ENCODE results near the gene PRXL2B.
"Not testable (repeated sequence)": the region's sequence is repeated elsewhere in the genome, so short reads cannot be mapped to it uniquely, and the experiment has no call there.

The PRXL2B gene

GRCh38 chr1:2569060-2569459 lies 17.5 kb upstream of the PRXL2B start:
- H3K4me3 Mint-ChIP-seq = no peak overlapping the region
- H3K4me1 Mint-ChIP-seq = no peaks in the 10 kb centered on the region
- peaks cover 16% of the 10 kb centered on the region for H3K9me3 Mint-ChIP-seq
- no peak overlapping the region for H3K27ac Mint-ChIP-seq
- peaks cover 16% of the 10 kb centered on the region for H3K27me3 Mint-ChIP-seq (ENCODE audit: low read depth)
- TF ChIP-seq, protein P1, sequence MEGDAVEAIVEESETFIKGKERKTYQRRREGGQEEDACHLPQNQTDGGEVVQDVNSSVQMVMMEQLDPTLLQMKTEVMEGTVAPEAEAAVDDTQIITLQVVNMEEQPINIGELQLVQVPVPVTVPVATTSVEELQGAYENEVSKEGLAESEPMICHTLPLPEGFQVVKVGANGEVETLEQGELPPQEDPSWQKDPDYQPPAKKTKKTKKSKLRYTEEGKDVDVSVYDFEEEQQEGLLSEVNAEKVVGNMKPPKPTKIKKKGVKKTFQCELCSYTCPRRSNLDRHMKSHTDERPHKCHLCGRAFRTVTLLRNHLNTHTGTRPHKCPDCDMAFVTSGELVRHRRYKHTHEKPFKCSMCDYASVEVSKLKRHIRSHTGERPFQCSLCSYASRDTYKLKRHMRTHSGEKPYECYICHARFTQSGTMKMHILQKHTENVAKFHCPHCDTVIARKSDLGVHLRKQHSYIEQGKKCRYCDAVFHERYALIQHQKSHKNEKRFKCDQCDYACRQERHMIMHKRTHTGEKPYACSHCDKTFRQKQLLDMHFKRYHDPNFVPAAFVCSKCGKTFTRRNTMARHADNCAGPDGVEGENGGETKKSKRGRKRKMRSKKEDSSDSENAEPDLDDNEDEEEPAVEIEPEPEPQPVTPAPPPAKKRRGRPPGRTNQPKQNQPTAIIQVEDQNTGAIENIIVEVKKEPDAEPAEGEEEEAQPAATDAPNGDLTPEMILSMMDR (IDR thresholded peaks at IDR 0.05; ENCODE audit: unreplicated experiment in 3 of 3) = no peak
- H3K36me3 Mint-ChIP-seq (ENCODE audit: low read depth) = peaks cover 4% of the 10 kb centered on the region

DNA sequence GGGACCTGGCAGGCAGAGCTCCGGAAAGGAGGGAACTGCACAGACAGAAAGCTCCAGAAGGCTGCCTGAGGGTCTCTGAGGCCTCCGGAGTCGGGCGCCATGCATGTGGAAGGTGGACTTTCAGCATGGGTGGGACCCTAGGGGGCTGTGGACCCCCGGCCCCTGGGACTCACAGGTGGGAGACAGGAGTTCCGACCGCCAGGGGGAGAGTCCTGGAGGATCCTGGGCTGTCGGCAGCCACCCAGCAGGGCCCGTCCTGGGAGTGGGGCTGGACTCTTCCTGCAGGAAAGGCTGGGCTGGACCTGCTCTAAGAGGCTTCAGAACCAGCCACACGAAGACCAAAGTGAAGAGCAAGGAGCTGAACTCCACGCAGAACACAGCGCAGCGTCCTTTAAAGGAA lies 16.9 kb upstream of the PRXL2B start:
- not testable (repeated sequence) for H3K27ac Mint-ChIP-seq
- H3K9me3 Mint-ChIP-seq = peaks cover 17% of the 10 kb centered on the region

GRCh38 chr1:2570332-2570731 lies 16.2 kb upstream of the PRXL2B start:
- Mint-ChIP-seq H3K4me3 (no peak overlapping the region), H3K9me3 (peaks cover 17% of the 10 kb centered on the region), H3K27ac (no peak overlapping the region), H3K27me3 (ENCODE audit: low read depth) (peaks cover 13% of the 10 kb centered on the region), H3K4me1 (no peaks in the 10 kb centered on the region), H3K36me3 (ENCODE audit: low read depth) (peaks cover 4% of the 10 kb centered on the region)
- TF ChIP-seq, protein P1 (IDR thresholded peaks at IDR 0.05; ENCODE audit: unreplicated experiment in 3 of 3) = no peak

More for the DNA sequence above, 16.9 kb upstream of the PRXL2B start:
- H3K4me3 Mint-ChIP-seq; H3K36me3 Mint-ChIP-seq (ENCODE audit: low read depth); H3K4me1 Mint-ChIP-seq: not testable (repeated sequence)
- peaks cover 16% of the 10 kb centered on the region for H3K27me3 Mint-ChIP-seq (ENCODE audit: low read depth)

DNA sequence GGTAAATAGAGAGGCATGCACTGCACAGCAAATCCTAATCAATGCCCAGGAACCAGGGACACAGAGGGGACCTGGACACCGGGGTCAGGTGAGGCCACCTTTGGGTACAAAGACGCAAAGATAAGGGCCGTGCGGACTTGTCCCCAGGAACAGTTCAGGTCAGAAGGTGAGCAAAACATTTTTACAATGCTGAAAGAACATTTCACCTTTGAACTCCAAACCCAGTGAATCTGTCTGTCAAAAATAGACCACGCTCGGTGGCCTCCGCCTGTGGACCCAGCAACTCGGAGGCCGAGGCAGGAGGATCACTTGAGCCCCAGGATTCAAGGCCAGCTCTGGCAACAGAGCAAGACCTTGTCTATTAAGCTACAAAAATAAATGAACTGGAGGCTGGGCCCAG lies 15.2 kb upstream of the PRXL2B start:
- H3K36me3 Mint-ChIP-seq (ENCODE audit: low read depth) = peaks cover 4% of the 10 kb centered on the region
- H3K4me1 Mint-ChIP-seq = no peaks in the 10 kb centered on the region
- no peak overlapping the region for H3K4me3 Mint-ChIP-seq
- TF ChIP-seq, protein P1 (IDR thresholded peaks at IDR 0.05; ENCODE audit: unreplicated experiment in 3 of 3) = no peak
- peaks cover 17% of the 10 kb centered on the region for H3K9me3 Mint-ChIP-seq
- peaks cover 4% of the 10 kb centered on the region for H3K27me3 Mint-ChIP-seq (ENCODE audit: low read depth)
- H3K27ac Mint-ChIP-seq = no peak overlapping the region

DNA sequence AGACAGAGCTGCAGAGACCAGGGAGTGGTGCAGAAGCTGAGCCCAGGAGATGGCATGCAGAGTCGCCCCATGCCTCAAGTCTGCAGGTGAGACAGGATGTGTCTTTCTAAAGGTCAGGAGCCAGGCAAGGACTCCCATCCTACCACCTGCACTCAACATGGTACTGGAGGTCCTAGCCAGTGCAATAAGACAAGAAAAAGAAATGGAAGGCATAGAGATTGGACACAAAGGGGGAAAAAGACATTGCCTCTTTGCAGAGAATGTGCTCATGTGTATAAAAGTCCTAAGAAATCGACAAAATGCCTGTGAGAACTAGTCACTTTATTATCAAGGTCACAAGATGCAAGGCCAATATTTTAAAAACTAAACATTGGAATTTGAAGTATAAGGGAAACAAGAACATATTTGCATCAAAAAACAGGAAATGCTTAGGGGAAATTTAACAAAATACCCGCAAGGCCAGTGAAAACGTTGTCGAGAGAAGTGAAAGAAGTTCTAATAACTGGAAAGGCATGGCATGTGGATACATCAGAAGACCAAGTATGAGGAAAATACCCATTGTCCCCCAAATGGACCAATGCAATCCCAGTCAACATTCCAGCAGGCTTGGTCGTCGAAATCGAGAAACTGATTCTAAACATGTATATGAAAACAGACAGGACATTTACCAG lies 13.2 kb upstream of the PRXL2B start:
- Mint-ChIP-seq H3K27me3 (ENCODE audit: low read depth) (peaks cover 4% of the 10 kb centered on the region), H3K4me3 (no peak overlapping the region), H3K27ac (no peak overlapping the region), H3K36me3 (ENCODE audit: low read depth) (peaks cover 4% of the 10 kb centered on the region), H3K4me1 (no peaks in the 10 kb centered on the region), H3K9me3 (peaks cover 17% of the 10 kb centered on the region)
- TF ChIP-seq, protein P1 (IDR thresholded peaks at IDR 0.05; ENCODE audit: unreplicated experiment in 3 of 3) = no peak

DNA sequence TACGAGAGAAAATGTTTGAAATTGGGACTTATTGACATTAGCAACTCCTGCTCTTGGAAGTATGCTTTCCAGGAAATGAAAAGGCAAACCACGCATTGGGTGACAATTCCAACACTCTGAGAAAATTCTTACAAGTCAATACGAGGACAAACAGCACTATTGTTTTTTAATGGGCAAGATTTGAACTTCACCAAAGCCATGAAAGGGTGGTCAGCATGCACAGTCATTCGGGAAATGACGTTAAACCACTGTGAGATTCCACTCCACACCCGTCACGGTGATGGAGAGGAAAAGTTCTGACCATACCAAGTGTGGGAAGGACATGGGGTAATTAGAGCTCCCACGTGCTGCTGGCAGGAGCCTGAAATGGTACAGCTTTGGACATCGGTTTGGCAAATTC lies 12.2 kb upstream of the PRXL2B start:
- H3K36me3 Mint-ChIP-seq (ENCODE audit: low read depth) = peaks cover 4% of the 10 kb centered on the region
- TF ChIP-seq, protein P1 (IDR thresholded peaks at IDR 0.05; ENCODE audit: unreplicated experiment in 3 of 3) = no peak
- peaks cover 4% of the 10 kb centered on the region for H3K27me3 Mint-ChIP-seq (ENCODE audit: low read depth)
- H3K4me1 Mint-ChIP-seq = peaks cover 7% of the 10 kb centered on the region
- H3K4me3 Mint-ChIP-seq = no peak overlapping the region
- H3K27ac Mint-ChIP-seq = no peak overlapping the region
- H3K9me3 Mint-ChIP-seq = peaks cover 17% of the 10 kb centered on the region

Data from nephron (organoid).